Testis (tissue), 2 donors: ENCODE measurements around the gene SEMA3D.

Experiments
- POLR2A ChIP-seq: fragments of 450-650 bp; IDR thresholded peaks from one replicate; pipeline ENCODE4 v1.6.1; 2017; ENCODE audit warnings: antibody characterized with exemption, mild to moderate bottlenecking, moderate library complexity
- TF ChIP-seq, protein P1 (sequence below), 3 experiments: fragments of 450-650 bp in 2 of 3; fragments of 200-600 bp in 1 of 3; sonication (generic) in 1 of 3; IDR thresholded peaks; one replicate each; pipeline ENCODE4 v1.5.1; 2016 to 2019; ENCODE audit warnings: antibody characterized with exemption in 3 of 3, mild to moderate bottlenecking in 2 of 3, moderate library complexity in 1 of 3

- no peak for TF ChIP-seq POLR2A
- TF ChIP-seq, protein P1, sequence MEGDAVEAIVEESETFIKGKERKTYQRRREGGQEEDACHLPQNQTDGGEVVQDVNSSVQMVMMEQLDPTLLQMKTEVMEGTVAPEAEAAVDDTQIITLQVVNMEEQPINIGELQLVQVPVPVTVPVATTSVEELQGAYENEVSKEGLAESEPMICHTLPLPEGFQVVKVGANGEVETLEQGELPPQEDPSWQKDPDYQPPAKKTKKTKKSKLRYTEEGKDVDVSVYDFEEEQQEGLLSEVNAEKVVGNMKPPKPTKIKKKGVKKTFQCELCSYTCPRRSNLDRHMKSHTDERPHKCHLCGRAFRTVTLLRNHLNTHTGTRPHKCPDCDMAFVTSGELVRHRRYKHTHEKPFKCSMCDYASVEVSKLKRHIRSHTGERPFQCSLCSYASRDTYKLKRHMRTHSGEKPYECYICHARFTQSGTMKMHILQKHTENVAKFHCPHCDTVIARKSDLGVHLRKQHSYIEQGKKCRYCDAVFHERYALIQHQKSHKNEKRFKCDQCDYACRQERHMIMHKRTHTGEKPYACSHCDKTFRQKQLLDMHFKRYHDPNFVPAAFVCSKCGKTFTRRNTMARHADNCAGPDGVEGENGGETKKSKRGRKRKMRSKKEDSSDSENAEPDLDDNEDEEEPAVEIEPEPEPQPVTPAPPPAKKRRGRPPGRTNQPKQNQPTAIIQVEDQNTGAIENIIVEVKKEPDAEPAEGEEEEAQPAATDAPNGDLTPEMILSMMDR (IDR thresholded peaks at IDR 0.05), result no peak
These were observed 95.3 kb downstream of the SEMA3D start for GRCh38 chr7:85091565-85091928.
